Stimulated activated CD8-positive, alpha-beta memory T cell treated with anti-CD3 and anti-CD28 coated beads, Interleukin-7, amount 100 ng/mL, for 4 hours (primary cell): Measurements from ENCODE around the gene C21orf91.

ENCODE experiments used
- DNase-seq, 2 donors: peaks; one replicate each; pipeline ENCODE4 v3.0.0-alpha.2; 2020; ENCODE audit warnings: low read depth in 2 of 2

The C21orf91 gene

GRCh38 chr21:17798796-17799195, 20.4 kb downstream of the C21orf91 start:
- no peak for DNase-seq

GRCh38 chr21:17797967-17798366, 21.2 kb downstream of the C21orf91 start:
- DNase-seq = no peak

GRCh38 chr21:17796503-17796902, 22.7 kb downstream of the C21orf91 start:
- no peak for DNase-seq

GRCh38 chr21:17796037-17796403, 23.1 kb downstream of the C21orf91 start:
- DNase-seq = no peak

GRCh38 chr21:17795146-17796036, 23.8 kb downstream of the C21orf91 start:
- no peak for DNase-seq

- DNase-seq = no peak
Observed at GRCh38 chr21:17794518-17795145, 24.5 kb downstream of the C21orf91 start.

- DNase-seq = no peak
Observed at GRCh38 chr21:17793246-17794123, 25.7 kb downstream of the C21orf91 start.

- DNase-seq = no peak
Observed at GRCh38 chr21:17789656-17790055, 29.5 kb downstream of the C21orf91 start.

- DNase-seq = no peak
Observed at GRCh38 chr21:17789069-17789468, 30.1 kb downstream of the C21orf91 start.

GRCh38 chr21:17786851-17787181, 32.3 kb downstream of the C21orf91 start:
- DNase-seq = no peak

GRCh38 chr21:17786071-17786850, 32.9 kb downstream of the C21orf91 start:
- no peak for DNase-seq

GRCh38 chr21:17785403-17785788, 33.8 kb downstream of the C21orf91 start:
- DNase-seq = no peak

- peak in 1 of 2 donors; percentile 35 for DNase-seq
Observed at GRCh38 chr21:17784604-17785402, 34.4 kb downstream of the C21orf91 start.

GRCh38 chr21:17784180-17784598, 35.0 kb downstream of the C21orf91 start:
- no peak for DNase-seq

GRCh38 chr21:17783481-17784179, 35.5 kb downstream of the C21orf91 start:
- DNase-seq = peak in 1 of 2 donors; percentile 17

- DNase-seq = no peak
Observed at GRCh38 chr21:17783003-17783402, 36.2 kb downstream of the C21orf91 start.

- no peak for DNase-seq
Observed at GRCh38 chr21:17782051-17782450, 37.1 kb downstream of the C21orf91 start.

GRCh38 chr21:17781524-17781923, 37.6 kb downstream of the C21orf91 start:
- DNase-seq = no peak

GRCh38 chr21:17780539-17780938, 38.6 kb downstream of the C21orf91 start:
- peak in 1 of 2 donors; percentile 28 for DNase-seq

GRCh38 chr21:17779980-17780379, 39.2 kb downstream of the C21orf91 start:
- no peak for DNase-seq
